Stimulated activated CD4-positive, alpha-beta T cell treated with anti-CD3 and anti-CD28 coated beads, TNF-alpha, amount 100 ng/mL, for 24 hours (primary cell): ENCODE results near the gene SMAP1.

Experiments
- DNase-seq, 3 experiments: peaks; one replicate each; pipeline ENCODE4 v3.0.0-alpha.2; 2020; ENCODE audit warnings: low read depth in 3 of 3

Gene SMAP1

DNA sequence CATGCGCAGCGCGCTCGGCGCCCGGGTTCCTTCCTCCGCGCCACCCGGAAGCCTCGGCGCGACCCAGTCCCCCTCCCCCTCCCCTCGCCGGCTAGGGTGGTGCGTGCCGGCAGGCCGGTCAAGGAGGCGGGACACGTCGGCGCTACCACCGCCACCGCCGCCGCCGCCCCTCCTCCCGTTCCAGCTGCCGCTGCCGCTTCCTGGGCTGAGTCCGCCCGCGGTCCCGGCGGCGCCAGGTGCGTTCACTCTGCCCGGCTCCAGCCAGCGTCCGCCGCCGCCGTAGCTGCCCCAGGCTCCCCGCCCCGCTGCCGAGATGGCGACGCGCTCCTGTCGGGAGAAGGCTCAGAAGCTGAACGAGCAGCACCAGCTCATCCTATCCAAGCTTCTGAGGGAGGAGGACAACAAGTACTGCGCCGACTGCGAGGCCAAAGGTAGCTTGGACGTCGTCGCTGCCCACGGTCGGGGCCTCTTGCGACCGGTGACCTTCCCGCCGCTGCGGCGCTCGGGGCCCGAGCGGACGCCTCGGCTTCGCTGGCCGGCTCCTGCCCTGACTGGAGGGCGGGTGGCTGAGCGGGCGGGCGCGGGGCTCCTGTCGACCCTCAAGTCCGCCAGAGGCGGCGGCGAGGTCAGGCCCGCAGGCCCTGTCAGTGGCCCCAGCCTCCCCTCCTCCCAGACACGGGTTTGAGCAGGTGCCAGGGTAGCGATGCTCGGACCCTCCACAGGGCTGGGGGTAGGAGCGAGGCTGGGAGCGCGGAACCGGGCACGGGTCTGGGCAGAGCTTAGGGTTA, at the start of gene SMAP1:
TSS of gene SMAP1 (plus strand) at position 173 of the 788 bp plus-strand sequence. CDS start at position 314, 141 bp downstream.
- DNase-seq, result peak; percentile 85 to 96 (median 91)

GRCh38 chr6:70620746-70621145, 46.9 kb upstream of the SMAP1 start:
- DNase-seq, result no peak

- no peak for DNase-seq
These were observed 45.2 kb upstream of the SMAP1 start for GRCh38 chr6:70622461-70622860.

DNA sequence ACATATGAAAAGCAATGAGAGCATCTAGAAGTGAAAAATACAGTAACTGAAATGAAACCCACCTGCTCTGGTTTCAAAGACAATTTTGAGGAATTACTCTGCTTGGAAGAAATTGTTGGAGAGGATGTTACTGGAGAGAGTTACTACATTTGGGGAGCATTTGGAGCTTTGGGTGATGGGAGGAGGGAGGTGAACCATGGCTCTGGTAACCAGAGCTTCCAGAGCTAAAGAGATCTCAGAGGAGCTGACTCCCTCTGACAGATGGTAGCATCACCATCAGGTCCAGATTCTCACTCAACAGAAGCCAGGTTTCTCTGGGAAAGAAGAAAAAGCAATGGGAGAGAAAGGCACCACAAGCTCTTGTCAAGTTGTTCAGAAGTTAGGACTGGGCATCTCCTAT, 42.2 kb upstream of the SMAP1 start:
- no peak for DNase-seq

DNA sequence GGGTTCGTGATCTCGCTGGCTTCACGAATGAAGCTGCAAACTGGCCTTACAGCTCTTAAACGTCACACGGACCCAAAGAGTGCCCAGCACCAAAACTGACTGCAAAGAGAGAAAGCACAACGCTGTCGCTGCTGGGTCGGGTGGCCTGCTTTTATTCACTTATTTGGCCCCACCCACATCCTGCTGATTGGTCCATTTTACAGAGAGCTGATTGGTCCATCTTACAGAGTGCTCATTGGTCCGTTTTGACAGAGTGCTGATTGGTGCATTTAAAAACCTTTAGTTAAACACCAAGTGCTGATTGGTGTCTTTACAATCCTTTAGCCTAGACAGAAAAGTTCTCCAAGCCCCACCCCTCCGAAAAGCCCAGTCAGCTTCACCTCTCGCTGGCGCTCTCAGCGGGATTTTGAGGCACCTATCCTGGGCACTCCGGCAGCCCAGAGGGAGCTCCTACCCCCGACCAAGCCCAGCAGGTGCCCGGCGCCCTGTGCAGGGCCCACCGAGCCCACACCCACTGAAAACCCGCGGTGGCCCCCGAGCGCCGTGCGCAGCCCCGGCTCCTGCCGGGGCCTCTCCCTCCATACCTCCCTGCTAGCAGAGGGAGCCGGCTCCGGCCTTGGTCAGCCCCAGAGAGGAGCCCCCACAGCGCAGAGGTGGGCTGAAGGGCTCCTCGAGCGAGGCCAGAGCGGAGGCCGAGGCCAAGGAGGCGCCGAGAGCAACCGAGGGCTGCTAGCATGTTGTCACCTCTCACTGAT, 40.0 kb upstream of the SMAP1 start:
- no peak for DNase-seq

GRCh38 chr6:70629929-70630328, 37.8 kb upstream of the SMAP1 start:
- no peak for DNase-seq

- no peak for DNase-seq
These were observed 33.8 kb upstream of the SMAP1 start for GRCh38 chr6:70633870-70634269.

DNA sequence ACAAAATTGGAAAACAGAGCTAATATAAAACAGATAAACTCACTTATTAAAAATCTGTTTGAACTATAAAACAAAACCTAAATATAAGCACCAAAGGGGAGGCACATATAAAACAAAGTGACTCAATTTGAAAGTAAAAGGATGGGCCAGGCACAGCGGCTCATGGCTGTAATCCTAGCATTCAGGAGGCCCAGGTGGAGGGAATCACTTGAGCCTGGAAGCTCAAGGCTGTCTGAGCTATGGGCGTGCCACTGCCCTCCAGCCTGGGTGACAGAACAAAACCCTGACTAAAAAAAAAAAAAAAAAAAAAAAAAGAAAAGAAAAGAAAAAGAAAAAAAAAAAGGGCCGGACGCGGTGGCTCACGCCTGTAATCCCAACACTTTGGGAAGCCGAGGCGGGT, 31.1 kb upstream of the SMAP1 start:
- no peak for DNase-seq

- no peak for DNase-seq
These were observed 29.2 kb upstream of the SMAP1 start for GRCh38 chr6:70638468-70638867.

GRCh38 chr6:70651326-70651905, 16.3 kb upstream of the SMAP1 start:
- DNase-seq, result peak in 1 of 3 experiments; percentile 28

DNA sequence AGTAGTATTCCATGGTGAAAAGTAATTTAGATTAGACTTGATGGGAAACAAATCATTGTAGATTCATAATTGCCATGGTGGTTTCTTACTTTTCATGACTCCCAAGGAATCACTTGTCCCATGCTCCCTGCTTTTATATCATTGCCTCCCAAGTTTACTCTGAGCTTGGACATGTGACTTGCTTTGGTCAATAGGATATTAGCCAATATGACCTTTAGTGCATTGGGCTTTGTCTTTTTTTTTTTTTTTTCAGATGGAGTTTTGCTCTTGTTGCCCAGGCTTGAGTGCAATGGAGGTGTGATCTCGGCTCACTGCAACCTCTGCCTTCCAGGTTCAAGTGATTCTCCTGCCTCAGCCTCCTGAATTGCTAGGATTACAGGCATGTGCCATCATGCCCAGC, 15.5 kb upstream of the SMAP1 start:
- no peak for DNase-seq

DNA sequence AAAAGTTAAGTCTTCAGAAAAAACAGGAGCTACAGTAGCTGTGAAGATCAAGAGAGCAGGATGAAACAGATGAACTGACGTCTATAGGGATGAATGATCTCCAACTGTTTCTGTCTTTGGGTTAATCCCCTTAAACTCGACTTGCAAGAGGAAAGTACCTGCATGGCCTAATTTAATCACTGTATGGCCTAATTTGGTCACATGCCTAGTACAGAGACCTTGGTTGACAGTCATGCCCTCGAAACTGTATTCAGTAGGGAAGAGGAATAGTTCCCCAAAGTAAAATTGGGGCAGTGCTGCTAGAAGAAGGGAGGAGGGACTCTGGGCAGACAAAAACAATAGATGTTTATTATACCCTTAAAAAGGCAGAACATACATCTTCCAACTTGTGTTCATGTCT, 10.0 kb upstream of the SMAP1 start:
- no peak for DNase-seq

- no peak for DNase-seq
These were observed 3.7 kb upstream of the SMAP1 start for GRCh38 chr6:70663881-70664466.

- DNase-seq, result no peak
These were observed 977 bp upstream of the SMAP1 start for GRCh38 chr6:70666706-70667105.

DNA sequence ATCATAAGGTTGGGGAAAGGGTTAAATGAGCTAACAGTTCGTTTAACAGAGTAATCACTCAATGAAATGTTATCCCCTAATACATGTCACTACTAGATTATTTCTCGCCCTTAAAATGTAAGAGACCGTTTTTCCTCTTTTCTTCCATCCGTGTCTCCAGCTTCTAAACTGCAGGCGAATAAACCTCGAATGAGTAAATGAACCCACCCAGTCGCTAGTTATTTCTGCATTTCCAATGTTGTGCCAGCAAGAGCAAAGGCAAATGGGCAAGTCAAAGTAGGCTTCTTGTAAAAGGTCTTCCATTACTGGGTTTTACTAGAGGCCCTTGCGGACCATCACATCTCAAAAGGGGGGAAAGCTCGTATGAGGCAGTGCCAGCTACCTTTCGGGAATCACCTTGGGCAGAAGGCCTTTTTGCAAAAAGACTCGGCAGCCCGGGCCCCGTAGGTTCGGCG, 400 bp upstream of the SMAP1 start:
- DNase-seq, result no peak

GRCh38 chr6:70668499-70668812, 773 bp downstream of the SMAP1 start:
- no peak for DNase-seq

DNA sequence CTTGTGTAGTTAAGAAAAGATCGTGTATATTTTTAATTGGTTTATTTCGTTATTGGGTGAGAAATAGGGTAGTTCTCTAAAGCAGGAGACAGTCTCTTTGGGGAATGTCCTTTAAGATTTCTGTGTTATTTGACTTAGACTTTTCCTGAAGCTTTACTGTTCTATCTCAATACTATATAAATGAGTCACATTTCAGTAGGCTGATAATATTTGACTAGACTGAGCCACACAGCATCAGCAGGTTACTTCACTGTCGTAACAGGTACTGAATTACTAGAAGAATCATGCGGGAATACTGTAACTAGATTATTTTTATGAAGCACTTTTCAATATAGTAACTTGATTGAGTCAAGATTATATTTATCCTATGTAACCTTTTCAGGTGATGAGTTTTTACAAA, 1.4 kb downstream of the SMAP1 start:
- DNase-seq, result no peak

GRCh38 chr6:70672549-70672948, 4.9 kb downstream of the SMAP1 start:
- DNase-seq, result no peak

DNA sequence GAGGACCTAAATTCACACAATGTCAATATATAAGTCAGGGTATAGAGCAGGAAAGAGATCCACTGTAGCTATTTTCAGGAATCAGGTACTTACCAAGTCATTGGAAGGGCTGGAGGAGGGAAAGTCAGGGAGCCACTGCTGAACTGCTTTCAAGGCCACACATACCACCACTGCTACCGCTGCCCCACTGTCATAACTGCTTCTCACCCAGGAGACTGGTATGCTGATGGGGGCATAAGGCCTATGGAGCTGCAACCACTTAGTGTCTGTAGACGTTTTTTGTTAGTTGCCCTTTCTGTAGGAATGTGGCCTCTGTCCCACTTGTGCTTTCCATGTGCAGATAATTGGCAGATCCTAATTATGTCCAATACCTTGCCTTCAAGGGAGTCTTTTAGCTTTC, 5.4 kb downstream of the SMAP1 start:
- no peak for DNase-seq

DNA sequence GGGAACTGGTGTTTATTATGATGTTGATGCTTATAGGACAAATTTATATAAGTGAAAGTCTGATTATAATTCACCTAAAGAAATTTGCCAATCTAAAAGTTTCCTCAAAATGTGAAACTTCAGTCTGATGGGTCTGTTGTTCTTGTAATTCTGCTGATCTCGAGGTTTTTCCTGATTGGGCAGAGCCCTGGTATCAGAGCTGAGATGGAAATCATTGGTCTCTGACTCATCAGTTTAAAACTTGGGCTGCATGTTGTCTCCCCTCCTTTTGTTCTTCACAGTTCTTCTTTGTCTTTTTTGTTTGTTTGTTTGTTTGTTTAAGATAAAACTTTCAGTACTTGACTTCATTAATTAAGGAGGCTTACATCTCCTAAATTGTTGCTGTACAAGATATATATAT, 5.9 kb downstream of the SMAP1 start:
- DNase-seq, result no peak

- no peak for DNase-seq
These were observed 8.1 kb downstream of the SMAP1 start for GRCh38 chr6:70675822-70676221.

- DNase-seq, result no peak
These were observed 9.1 kb downstream of the SMAP1 start for GRCh38 chr6:70676821-70677220.

GRCh38 chr6:70680396-70680795, 12.7 kb downstream of the SMAP1 start:
- DNase-seq, result no peak
